Upper lobe of left lung (tissue), 6 donors: ENCODE data around the gene RPE65. TPM values are rescaled to one million over a fixed set of nuclear protein-coding genes. Genes with fewer than 3 reads are reported as not detected.
A peak's percentile ranks its signal among the peaks of the same experiment; 100 is the strongest.

Experiments used
- ATAC-seq, 2 donors: fragments of 200-7000 bp; cut with Tn5 transposase; one replicate each; pipeline ENCODE4 v1.9.1; 2022; ENCODE audit warnings: mild to moderate bottlenecking in 2 of 2, moderate library complexity in 2 of 2; ENCODE audit not compliant: low FRiP score in 2 of 2
- DNase-seq, 2 donors: peaks; one replicate each; pipeline ENCODE4 v3.0.0-alpha.2; 2019 to 2020
- H3K27ac ChIP-seq, 4 donors: fragments of 200-600 bp; sonication (generic); one replicate each; pipeline ENCODE4 v1.5.1; 2016 to 2019
- H3K27me3 ChIP-seq, 4 donors: fragments of 200-600 bp; sonication (generic); one replicate each; pipeline ENCODE4 v1.5.1; 2017 to 2019
- H3K36me3 ChIP-seq, 4 donors: fragments of 200-600 bp; sonication (generic); one replicate each; pipeline ENCODE4 v1.5.1; 2016 to 2019
- H3K4me1 ChIP-seq, 4 donors: fragments of 200-600 bp; sonication (generic); one replicate each; pipeline ENCODE4 v1.5.1; 2018 to 2019
- H3K4me3 ChIP-seq, 4 donors: fragments of 200-600 bp; sonication (generic); one replicate each; pipeline ENCODE4 v1.5.1; 2017 to 2019; ENCODE audit warnings: mild to moderate bottlenecking in 2 of 4, moderate library complexity in 1 of 4
- H3K9me3 ChIP-seq, 4 donors: fragments of 200-600 bp; sonication (generic); one replicate each; pipeline ENCODE4 v1.5.1; 2018 to 2019
- EP300 ChIP-seq, 4 donors: sonication (generic); formaldehyde crosslinking; IDR thresholded peaks; one replicate each; pipeline ENCODE4 v1.5.1; 2017; ENCODE audit warnings: antibody characterized with exemption in 4 of 4, control low read depth in 2 of 4
- POLR2A ChIP-seq, 4 donors: fragments of 450-650 bp; IDR thresholded peaks; one replicate each; pipeline ENCODE4 v1.5.1; 2016 to 2017; ENCODE audit warnings: antibody characterized with exemption in 4 of 4, mild to moderate bottlenecking in 2 of 4
- POLR2AphosphoS5 ChIP-seq, 2 donors: sonication (generic); formaldehyde crosslinking; IDR thresholded peaks; one replicate each; pipeline ENCODE4 v1.5.1; 2017; ENCODE audit warnings: antibody characterized with exemption in 2 of 2
- WGBS, 2 donors: methylation state at CpG; one replicate each; pipeline ENCODE4 v1.1.5; 2017 to 2018; 5-methylcytosine and 5-hydroxymethylcytosine counted together
- total RNA-seq, 6 donors: library from RNA; depleted of rRNA in 4 of 6; stranded (reverse); fragments of >200 nt in 4 of 6; gene quantifications; one replicate each; pipeline versions ENCODE4 v1.1.0 to v1.2.1, GENCODE V29; 2016 to 2021
- TF ChIP-seq, protein P1 (sequence below), 6 experiments: fragments of 450-650 bp in 4 of 6; fragments of 200-600 bp in 2 of 6; sonication (generic) in 2 of 6; IDR thresholded peaks; one replicate each; pipeline ENCODE4 v1.5.1; 2016 to 2019; ENCODE audit warnings: antibody characterized with exemption in 6 of 6
- donor health status: DM: no; HTN: no; CAD: no; lungs with moderate emphysema.
- donor health status: DM: no; HTN: yes; CAD: no; lungs with severe emphysema.

Gene RPE65
- total RNA-seq = not detected

DNA sequence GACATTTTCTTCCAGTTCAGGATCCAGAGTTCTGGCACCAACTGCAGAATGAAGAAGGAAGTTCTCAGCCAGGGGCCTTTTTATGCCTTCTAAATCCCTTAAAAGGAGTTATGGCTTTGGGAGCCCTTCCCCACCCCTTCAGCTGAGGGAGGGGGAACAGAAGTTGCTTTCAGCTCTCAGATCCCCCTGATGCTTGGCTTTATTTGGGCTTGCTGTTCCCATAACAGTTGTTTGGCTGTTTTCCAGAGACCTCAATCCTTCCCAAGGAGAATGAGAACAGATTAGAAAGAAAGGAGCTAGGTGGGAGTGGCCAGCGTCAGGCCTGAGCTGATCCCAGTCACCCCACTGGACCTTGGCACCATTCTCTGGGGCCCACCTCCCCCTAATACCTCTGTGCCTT lies at the start of gene RPE65:
TSS of gene RPE65 (minus strand) at position 54 of the 400 bp plus-strand sequence. CDS start at position 5, 49 bp downstream.
- no peaks in the 10 kb centered on the region for H3K36me3 ChIP-seq
- H3K27me3 ChIP-seq = no peaks in the 10 kb centered on the region
- no peak within 1 kb of the TSS for H3K4me3 ChIP-seq
- H3K4me1 ChIP-seq = no peaks in the 10 kb centered on the region
- DNase-seq (no peak), ATAC-seq (no peak)
- WGBS, 2 donors = 67% methylated on average over 1 of the region's 1 CpG
- no peak within 1 kb of the TSS for H3K27ac ChIP-seq
- H3K9me3 ChIP-seq = no peaks in the 10 kb centered on the region
- no peak for TF ChIP-seq EP300 (IDR thresholded peaks at IDR 0.05)
- TF ChIP-seq, protein P1, sequence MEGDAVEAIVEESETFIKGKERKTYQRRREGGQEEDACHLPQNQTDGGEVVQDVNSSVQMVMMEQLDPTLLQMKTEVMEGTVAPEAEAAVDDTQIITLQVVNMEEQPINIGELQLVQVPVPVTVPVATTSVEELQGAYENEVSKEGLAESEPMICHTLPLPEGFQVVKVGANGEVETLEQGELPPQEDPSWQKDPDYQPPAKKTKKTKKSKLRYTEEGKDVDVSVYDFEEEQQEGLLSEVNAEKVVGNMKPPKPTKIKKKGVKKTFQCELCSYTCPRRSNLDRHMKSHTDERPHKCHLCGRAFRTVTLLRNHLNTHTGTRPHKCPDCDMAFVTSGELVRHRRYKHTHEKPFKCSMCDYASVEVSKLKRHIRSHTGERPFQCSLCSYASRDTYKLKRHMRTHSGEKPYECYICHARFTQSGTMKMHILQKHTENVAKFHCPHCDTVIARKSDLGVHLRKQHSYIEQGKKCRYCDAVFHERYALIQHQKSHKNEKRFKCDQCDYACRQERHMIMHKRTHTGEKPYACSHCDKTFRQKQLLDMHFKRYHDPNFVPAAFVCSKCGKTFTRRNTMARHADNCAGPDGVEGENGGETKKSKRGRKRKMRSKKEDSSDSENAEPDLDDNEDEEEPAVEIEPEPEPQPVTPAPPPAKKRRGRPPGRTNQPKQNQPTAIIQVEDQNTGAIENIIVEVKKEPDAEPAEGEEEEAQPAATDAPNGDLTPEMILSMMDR (IDR thresholded peaks at IDR 0.05) = no peak
- TF ChIP-seq POLR2A (IDR thresholded peaks at IDR 0.05) = no peak
- TF ChIP-seq POLR2AphosphoS5 (IDR thresholded peaks at IDR 0.05) = no peak

DNA sequence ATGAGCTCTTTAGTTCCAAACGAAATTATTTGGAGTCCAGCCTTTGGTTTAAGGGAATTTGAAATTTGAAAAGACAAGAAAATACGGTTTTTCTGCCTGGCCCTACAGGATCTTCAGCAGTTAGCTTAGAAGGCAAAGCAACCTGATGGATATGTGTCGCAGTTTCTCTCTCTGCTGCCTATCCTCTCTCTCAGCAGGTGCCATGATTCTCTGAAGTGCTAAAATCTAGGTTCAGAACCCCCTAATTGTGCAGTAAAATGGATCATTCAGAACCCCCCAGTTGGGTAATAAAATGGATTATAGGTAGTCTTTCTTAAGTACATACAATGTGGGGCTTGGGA lies 47.6 kb upstream of the RPE65 start:
- TF ChIP-seq POLR2AphosphoS5 (IDR thresholded peaks at IDR 0.05) = no peak
- TF ChIP-seq, protein P1 (IDR thresholded peaks at IDR 0.05) = no peak
- TF ChIP-seq EP300 (IDR thresholded peaks at IDR 0.05) = no peak
- no peak for TF ChIP-seq POLR2A (IDR thresholded peaks at IDR 0.05)
- Histone ChIP-seq H3K27me3 (no peaks in the 10 kb centered on the region), H3K36me3 (no peaks in the 10 kb centered on the region), H3K4me3 (peak overlapping the region in 3 of 4 donors; percentile 53 to 81 (median 69)), H3K9me3 (no peaks in the 10 kb centered on the region), H3K27ac (no peak overlapping the region), H3K4me1 (peaks cover 9 to 21% (median 12%) of the 10 kb centered on the region in 4 donors)
- ATAC-seq (no peak), DNase-seq (no peak)
- 8 to 16% methylated on average over 3 of the region's 3 CpGs for WGBS, 2 donors

DNA sequence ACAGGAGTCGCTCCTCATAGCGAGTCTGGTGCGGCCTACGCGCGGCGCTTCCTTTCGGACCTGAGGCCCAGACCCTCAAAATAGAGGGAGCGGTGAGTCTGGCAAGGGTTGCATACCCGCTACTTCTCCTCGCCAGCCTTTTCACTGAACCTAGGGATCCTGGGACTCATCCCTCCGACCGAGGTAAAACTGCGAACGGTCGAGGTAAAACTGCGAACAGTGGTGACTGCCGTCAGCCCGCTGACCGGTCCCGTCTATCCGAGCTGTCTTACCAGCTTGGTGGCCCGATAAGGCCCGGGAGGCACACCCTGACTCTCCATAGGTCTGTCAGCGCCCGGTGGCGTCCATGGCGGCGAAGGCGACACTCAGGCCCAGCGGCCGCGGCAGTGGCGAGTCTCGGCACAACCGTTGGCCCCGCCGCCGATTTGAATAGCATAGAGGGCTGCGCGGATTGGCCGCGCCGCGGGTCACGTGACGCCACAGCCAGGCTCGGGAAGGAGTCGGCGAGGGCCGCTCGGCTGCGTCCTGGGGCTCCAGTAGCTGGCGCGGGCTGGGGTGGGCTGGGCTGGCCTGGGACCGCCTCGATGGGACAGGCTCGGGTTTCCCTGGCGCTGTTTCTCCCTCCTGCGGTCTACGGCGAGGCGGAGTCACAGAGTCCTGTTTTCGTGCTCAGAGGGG lies 47.1 kb upstream of the RPE65 start, which contains the start of gene DEPDC1:
TSS of gene DEPDC1 (minus strand) at position 403 of the 678 bp plus-strand sequence. CDS start at position 320, 83 bp downstream.
- peaks cover 9 to 21% (median 12%) of the 10 kb centered on the region in 4 donors for H3K4me1 ChIP-seq
- H3K27me3 ChIP-seq = no peaks in the 10 kb centered on the region
- 1 to 3% methylated on average over 18 to 62 of the region's 64 CpGs for WGBS, 2 donors
- H3K27ac ChIP-seq = peak within 1 kb of the TSS in 1 of 4 donors; percentile 54
- no peaks in the 10 kb centered on the region for H3K9me3 ChIP-seq
- TF ChIP-seq, protein P1 (IDR thresholded peaks at IDR 0.05) = peak in 1 of 6 experiments; percentile 7
- TF ChIP-seq EP300 (IDR thresholded peaks at IDR 0.05) (no peak), POLR2A (IDR thresholded peaks at IDR 0.05) (peak in 1 of 4 donors; percentile 7), POLR2AphosphoS5 (IDR thresholded peaks at IDR 0.05) (peak in 1 of 2 donors; percentile 54)
- peak; percentile 99 for ATAC-seq
- peak; percentile 98 to 99 for DNase-seq
- H3K36me3 ChIP-seq = no peaks in the 10 kb centered on the region
- peak within 1 kb of the TSS; percentile 53 to 81 (median 64) for H3K4me3 ChIP-seq

DNA sequence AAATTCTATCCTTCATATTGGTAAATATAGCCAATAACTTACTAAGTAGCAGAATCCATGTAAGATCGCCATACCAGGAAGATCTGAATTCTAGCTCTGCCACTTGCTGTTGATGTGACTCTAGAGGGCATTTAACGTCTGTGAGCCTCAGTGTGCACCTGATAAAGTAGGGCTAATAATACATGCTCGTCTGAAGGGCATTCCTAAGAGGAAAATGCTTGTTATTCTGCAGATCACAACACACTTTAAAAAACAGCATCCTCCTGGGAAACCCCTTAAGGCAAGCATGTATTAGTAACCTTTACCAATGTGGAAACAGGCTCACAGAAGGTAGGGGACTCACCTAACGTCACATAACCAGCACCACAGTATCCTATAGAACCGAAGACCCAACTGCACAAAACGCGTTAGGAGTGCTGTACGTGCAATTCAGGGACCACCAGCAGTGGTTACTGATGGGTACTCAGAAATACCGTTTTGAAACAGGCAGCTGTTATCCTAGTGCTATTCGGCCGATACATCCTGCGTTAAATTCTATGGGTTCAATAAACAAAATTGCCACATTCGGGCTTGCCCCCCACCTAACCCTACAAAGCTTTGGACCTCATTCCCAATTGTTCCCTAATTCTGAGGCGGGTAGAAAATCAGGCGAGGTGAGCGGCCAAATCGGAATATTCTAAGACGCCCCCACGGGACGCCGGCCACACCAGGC lies 46.4 kb upstream of the RPE65 start:
- DNase-seq (no peak), ATAC-seq (no peak)
- Histone ChIP-seq H3K27me3 (no peaks in the 10 kb centered on the region), H3K4me3 (peak overlapping the region; percentile 53 to 81 (median 64)), H3K27ac (peak overlapping the region in 1 of 4 donors; percentile 54), H3K9me3 (no peaks in the 10 kb centered on the region), H3K4me1 (peaks cover 9 to 21% (median 12%) of the 10 kb centered on the region in 4 donors), H3K36me3 (no peaks in the 10 kb centered on the region)
- TF ChIP-seq EP300 (IDR thresholded peaks at IDR 0.05) = no peak
- TF ChIP-seq, protein P1 (IDR thresholded peaks at IDR 0.05) = no peak
- TF ChIP-seq POLR2AphosphoS5 (IDR thresholded peaks at IDR 0.05) = no peak
- TF ChIP-seq POLR2A (IDR thresholded peaks at IDR 0.05) = no peak
- WGBS, 2 donors = 11 to 19% methylated on average over 16 to 21 of the region's 21 CpGs
